Mesendoderm (in vitro differentiated cells): Measurements from ENCODE around the gene DHRS3.

Experiments
- DNase-seq: peaks from one replicate; pipeline ENCODE4 v3.0.0; 2013
- H2AK5ac ChIP-seq: 2 replicates; pipeline ENCODE4 v1.6.1; 2013; ENCODE audit warnings: low read length, inconsistent platforms
- H2BK120ac ChIP-seq: 2 replicates; pipeline ENCODE4 v1.6.1; 2013; ENCODE audit warnings: low read depth, mild to moderate bottlenecking, low read length, moderate library complexity, mixed read lengths
- H2BK15ac ChIP-seq: replicated peaks from 2 replicates; pipeline ENCODE4 v1.6.1; 2013; ENCODE audit warnings: low read depth, mild to moderate bottlenecking, moderate library complexity
- H2BK5ac ChIP-seq: 2 replicates; pipeline ENCODE4 v1.6.1; 2013; ENCODE audit warnings: low read length, inconsistent platforms
- H3K18ac ChIP-seq: 2 replicates; pipeline ENCODE4 v1.6.1; 2013; ENCODE audit warnings: mild to moderate bottlenecking, low read length, mixed read lengths
- H3K23ac ChIP-seq: one replicate; pipeline ENCODE4 v1.6.1; 2013; ENCODE audit warnings: low read length
- H3K27ac ChIP-seq: 2 replicates; pipeline ENCODE4 v1.5.1; 2013; ENCODE audit warnings: low read depth, mild to moderate bottlenecking, inconsistent platforms, low read length, moderate library complexity
- H3K27me3 ChIP-seq: 2 replicates; pipeline ENCODE4 v1.6.1; 2013; ENCODE audit warnings: low read length, control low read depth, mild to moderate bottlenecking, inconsistent platforms; ENCODE audit not compliant: insufficient read depth, poor library complexity
- H3K36me3 ChIP-seq: 2 replicates; pipeline ENCODE4 v1.6.1; 2013; ENCODE audit warnings: low read length, inconsistent platforms; ENCODE audit not compliant: control insufficient read depth, insufficient read depth
- H3K4ac ChIP-seq: one replicate; pipeline ENCODE4 v1.6.1; 2013; ENCODE audit warnings: low read depth, mild to moderate bottlenecking, low read length, moderate library complexity
- H3K4me1 ChIP-seq: 2 replicates; pipeline ENCODE4 v1.6.1; 2013; ENCODE audit warnings: low read depth, low read length, inconsistent platforms; ENCODE audit not compliant: control insufficient read depth
- H3K4me2 ChIP-seq: 2 replicates; pipeline ENCODE4 v1.6.1; 2013; ENCODE audit warnings: low read length
- H3K4me3 ChIP-seq: 2 replicates; pipeline ENCODE4 v1.5.1; 2013; ENCODE audit warnings: mild to moderate bottlenecking, low read length
- H3K56ac ChIP-seq: one replicate; pipeline ENCODE4 v1.6.1; 2013; ENCODE audit warnings: low read length
- H3K79me1 ChIP-seq: 2 replicates; pipeline ENCODE4 v1.6.1; 2013; ENCODE audit warnings: low read length, inconsistent platforms
- H3K79me2 ChIP-seq: 2 replicates; pipeline ENCODE4 v1.6.1; 2013; ENCODE audit warnings: mild to moderate bottlenecking, low read length; ENCODE audit not compliant: control insufficient read depth, insufficient read depth
- H3K9ac ChIP-seq: 2 replicates; pipeline ENCODE4 v1.6.1; 2013; ENCODE audit warnings: low read length, inconsistent platforms
- H4K5ac ChIP-seq: one replicate; pipeline ENCODE4 v1.6.1; 2013; ENCODE audit warnings: low read length
- H4K8ac ChIP-seq: one replicate; pipeline ENCODE4 v1.6.1; 2013; ENCODE audit warnings: low read depth, mild to moderate bottlenecking, control low read depth, low read length, moderate library complexity
- WGBS: extraction: QIAGEN DNeasy Blood & Tissue Kit; methylation state at CpG from one replicate; pipeline ENCODE4 v1.1.7; 2013; ENCODE audit warnings: low lambda C conversion rate, missing lambda C conversion rate; ENCODE audit not compliant: insufficient coverage; ENCODE audit errors: extremely low coverage; 5-methylcytosine and 5-hydroxymethylcytosine counted together

Gene DHRS3

DNA sequence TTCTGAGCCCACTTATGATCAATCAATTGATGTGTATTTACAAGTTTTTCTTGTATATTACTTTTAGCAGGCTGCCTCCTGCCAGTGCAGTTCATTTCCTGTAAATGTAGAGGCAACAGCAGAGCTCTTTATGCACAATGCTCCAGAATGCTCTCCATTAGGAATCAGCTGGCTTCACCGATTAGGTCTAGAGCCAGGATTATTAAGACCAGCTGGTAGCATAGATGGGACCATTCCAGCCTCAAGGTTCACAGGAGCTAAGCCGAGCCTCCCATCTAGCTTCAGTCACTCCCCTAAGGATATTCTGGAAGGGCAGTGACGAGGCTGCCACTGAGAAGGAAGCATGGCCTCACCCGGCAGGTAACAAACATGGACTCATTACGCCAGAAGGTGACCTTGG lies 36.8 kb downstream of the DHRS3 start:
- no peaks in the 10 kb centered on the region for H3K27me3 ChIP-seq
- H4K8ac ChIP-seq = no peak overlapping the region
- no peak overlapping the region for H3K4me2 ChIP-seq
- no peak overlapping the region for H2BK120ac ChIP-seq
- H3K27ac ChIP-seq = no peak overlapping the region
- H3K56ac ChIP-seq = no peak overlapping the region
- DNase-seq = no peak
- H3K23ac ChIP-seq = no peak overlapping the region
- no peak overlapping the region for H2BK15ac ChIP-seq
- H3K4me3 ChIP-seq = no peak overlapping the region
- no peaks in the 10 kb centered on the region for H3K79me1 ChIP-seq
- no peak overlapping the region for H4K5ac ChIP-seq
- no peaks in the 10 kb centered on the region for H3K79me2 ChIP-seq
- H2AK5ac ChIP-seq = no peak overlapping the region
- H3K18ac ChIP-seq = no peak overlapping the region
- no peak overlapping the region for H2BK5ac ChIP-seq
- H3K4ac ChIP-seq = no peak overlapping the region
- no peaks in the 10 kb centered on the region for H3K36me3 ChIP-seq
- H3K4me1 ChIP-seq = no peaks in the 10 kb centered on the region
- no CpG with 5 or more reads among the region's 5 CpGs for WGBS
- H3K9ac ChIP-seq = no peak overlapping the region

DNA sequence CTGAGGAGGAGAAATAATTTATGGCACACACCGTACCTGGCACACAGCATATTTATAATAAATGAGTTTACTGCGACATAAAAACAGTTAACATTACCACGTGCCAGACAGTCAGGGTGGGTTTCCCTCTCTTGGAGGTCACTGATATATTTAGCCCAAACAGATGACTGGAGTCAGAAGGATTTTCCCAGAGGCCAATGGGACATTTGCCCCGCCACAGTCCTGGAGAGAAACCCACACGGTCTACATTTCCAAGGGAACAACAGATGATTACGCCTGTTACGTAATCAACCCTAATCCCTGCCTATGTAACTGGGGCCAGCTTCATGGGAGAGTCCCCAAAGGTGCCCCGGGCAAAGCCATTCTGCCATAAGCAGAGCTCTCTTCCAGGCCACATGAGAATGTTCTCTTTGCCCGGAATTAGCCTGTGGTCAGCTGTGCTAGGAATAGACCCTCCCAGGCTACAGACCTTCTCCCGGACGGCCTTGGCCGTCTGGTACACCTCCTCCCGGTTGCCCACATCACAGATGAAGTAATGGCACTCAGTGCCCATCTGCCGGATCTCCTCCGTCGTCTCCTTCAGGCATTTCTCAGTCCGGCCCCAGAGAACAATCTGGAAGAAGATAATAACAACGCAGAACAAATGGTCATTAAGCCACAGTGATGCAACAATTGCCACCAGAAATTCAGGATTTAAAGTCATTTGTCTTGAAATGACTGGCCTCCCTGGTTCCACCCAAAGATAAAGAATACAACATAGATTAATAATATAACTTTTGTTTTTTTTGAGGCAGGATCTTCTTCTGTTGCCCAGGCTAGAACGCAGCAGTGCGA lies 37.7 kb downstream of the DHRS3 start:
- H3K79me1 ChIP-seq = no peaks in the 10 kb centered on the region
- WGBS = no CpG with 5 or more reads among the region's 20 CpGs

DNA sequence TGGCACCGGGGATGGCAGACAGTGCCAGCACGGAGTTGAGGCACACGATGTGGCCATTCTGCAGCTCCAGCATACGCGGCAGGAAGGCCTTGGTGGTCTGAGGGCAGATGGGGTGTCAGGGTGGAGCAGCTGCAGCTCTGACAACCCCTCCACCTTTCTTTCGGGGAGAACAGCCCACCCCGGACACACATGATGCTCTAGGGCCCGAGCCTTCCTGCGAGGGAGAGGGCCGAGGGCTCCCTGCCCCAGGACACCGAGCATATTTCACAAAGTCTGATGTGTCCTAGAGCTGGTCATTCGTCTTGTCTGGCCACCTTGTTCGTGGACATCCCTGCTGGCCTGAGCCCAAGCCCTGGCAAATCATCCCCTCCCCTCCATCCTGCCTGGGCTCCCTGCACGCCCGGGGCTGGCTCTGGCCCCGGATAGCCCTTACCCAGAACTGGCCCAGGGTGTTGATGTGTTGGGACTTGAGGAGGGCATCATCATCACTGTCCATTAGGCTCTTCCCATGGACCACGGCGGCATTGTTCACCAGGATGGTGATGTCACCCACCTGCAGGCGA lies 39.1 kb downstream of the DHRS3 start:
- Histone ChIP-seq H3K79me2 (no peaks in the 10 kb centered on the region), H2BK15ac (no peak overlapping the region), H2AK5ac (no peak overlapping the region), H3K4me2 (no peak overlapping the region), H3K4me3 (no peak overlapping the region), H2BK120ac (no peak overlapping the region), H3K79me1 (no peaks in the 10 kb centered on the region), H3K56ac (no peak overlapping the region), H3K36me3 (no peaks in the 10 kb centered on the region), H4K8ac (no peak overlapping the region), H4K5ac (no peak overlapping the region), H3K23ac (no peak overlapping the region), H3K9ac (no peak overlapping the region), H3K4ac (no peak overlapping the region), H3K4me1 (no peaks in the 10 kb centered on the region), H3K18ac (no peak overlapping the region), H3K27me3 (no peaks in the 10 kb centered on the region), H3K27ac (no peak overlapping the region), H2BK5ac (no peak overlapping the region)
- WGBS = no CpG with 5 or more reads among the region's 19 CpGs
- DNase-seq = no peak

More for the DNA sequence above, 37.7 kb downstream of the DHRS3 start:
- Histone ChIP-seq H3K23ac (no peak overlapping the region), H3K4me3 (no peak overlapping the region), H2BK120ac (no peak overlapping the region), H2AK5ac (no peak overlapping the region), H2BK5ac (no peak overlapping the region), H3K4ac (no peak overlapping the region), H2BK15ac (no peak overlapping the region), H3K18ac (no peak overlapping the region), H3K79me2 (no peaks in the 10 kb centered on the region), H3K27ac (no peak overlapping the region), H3K36me3 (no peaks in the 10 kb centered on the region), H3K27me3 (no peaks in the 10 kb centered on the region), H4K5ac (no peak overlapping the region), H3K9ac (no peak overlapping the region), H3K4me2 (no peak overlapping the region), H3K4me1 (no peaks in the 10 kb centered on the region), H4K8ac (no peak overlapping the region), H3K56ac (no peak overlapping the region)
- DNase-seq = no peak

DNA sequence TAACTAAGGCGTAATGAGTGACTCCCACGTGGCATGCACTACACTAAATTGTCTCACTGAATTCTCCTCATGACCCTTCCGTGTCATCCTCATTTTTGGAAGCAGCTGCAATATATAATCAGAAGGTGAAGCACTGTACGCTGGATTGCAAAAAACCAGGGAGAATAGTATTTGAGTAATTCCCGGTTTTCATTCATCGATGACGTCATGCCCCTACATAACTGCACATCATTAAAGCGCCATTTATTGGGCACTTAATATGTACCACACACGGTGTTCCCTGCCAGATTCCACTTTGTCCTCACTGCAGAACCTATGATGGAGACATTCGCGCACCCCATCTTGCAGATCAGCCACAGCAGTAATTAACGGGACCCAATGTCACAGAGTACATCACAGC lies 41.0 kb downstream of the DHRS3 start:
- Histone ChIP-seq H3K56ac (no peak overlapping the region), H4K8ac (no peak overlapping the region), H3K18ac (no peak overlapping the region), H3K23ac (no peak overlapping the region), H3K27me3 (no peaks in the 10 kb centered on the region), H3K4me3 (no peak overlapping the region), H3K27ac (no peak overlapping the region), H2BK120ac (no peak overlapping the region), H2BK15ac (no peak overlapping the region), H2AK5ac (no peak overlapping the region), H2BK5ac (no peak overlapping the region), H3K9ac (no peak overlapping the region), H3K79me2 (no peaks in the 10 kb centered on the region), H3K79me1 (no peaks in the 10 kb centered on the region), H3K4ac (no peak overlapping the region), H3K36me3 (no peaks in the 10 kb centered on the region), H3K4me1 (no peaks in the 10 kb centered on the region), H4K5ac (no peak overlapping the region), H3K4me2 (no peak overlapping the region)
- DNase-seq = no peak
- no CpG with 5 or more reads among the region's 12 CpGs for WGBS

DNA sequence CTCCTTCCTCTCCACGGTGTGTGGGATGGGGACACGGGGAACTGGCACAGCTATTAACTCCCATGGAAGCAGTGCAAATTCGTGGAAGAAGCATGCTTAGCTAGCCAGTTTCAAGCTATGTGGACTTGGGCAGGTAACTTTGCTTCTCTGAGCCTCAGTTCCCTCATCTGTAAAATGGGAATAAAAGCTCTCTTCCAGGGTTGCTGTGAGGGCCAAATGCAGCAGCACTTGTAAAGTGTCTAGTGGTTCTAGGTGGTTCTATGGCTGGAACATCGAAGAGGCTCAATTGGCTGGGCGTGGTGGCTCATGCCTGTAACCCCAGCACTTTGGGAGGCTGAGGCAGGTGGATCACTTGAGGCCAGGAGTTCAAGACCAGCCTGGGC lies 43.3 kb downstream of the DHRS3 start:
- Histone ChIP-seq H4K5ac (no peak overlapping the region), H3K36me3 (no peaks in the 10 kb centered on the region), H3K23ac (no peak overlapping the region), H3K79me2 (no peaks in the 10 kb centered on the region), H4K8ac (no peak overlapping the region), H3K27me3 (no peaks in the 10 kb centered on the region), H2AK5ac (no peak overlapping the region), H3K56ac (no peak overlapping the region), H3K79me1 (no peaks in the 10 kb centered on the region), H2BK5ac (no peak overlapping the region), H3K4me2 (no peak overlapping the region), H3K4ac (no peak overlapping the region), H3K4me3 (no peak overlapping the region), H3K18ac (no peak overlapping the region), H2BK120ac (no peak overlapping the region), H3K4me1 (no peaks in the 10 kb centered on the region), H3K27ac (no peak overlapping the region), H2BK15ac (no peak overlapping the region), H3K9ac (no peak overlapping the region)
- WGBS = no CpG with 5 or more reads among the region's 5 CpGs
- no peak for DNase-seq
